Calu3 (cell line): ENCODE measurements around the gene SLC7A6. TPM values are rescaled to one million over a fixed set of nuclear protein-coding genes. Genes with fewer than 3 reads are reported as not detected.
A peak's percentile ranks its signal among the peaks of the same experiment; 100 is the strongest.

ENCODE experiments used
- BruUV-seq: library from RNA; stranded (reverse); fragments of 400-500 nt; replicated peaks from 2 replicates; lab custom pipeline; 2021; lab: Mats Ljungman, UMichigan
- CTCF ChIA-PET: fragments of 300-600 bp; sonication (Branson Sonifier 250); formaldehyde crosslinking; loops from one replicate; lab custom pipeline; 2022; ENCODE audit warnings: antibody characterized with exemption; lab: Charles Lee
- DNase-seq: peaks from one replicate; pipeline ENCODE4 v3.0.0; 2022
- H3K27ac Mint-ChIP-seq: one replicate; pipeline ENCODE4 v1.8.0; 2022; ENCODE audit warnings: mixed read lengths; ENCODE audit not compliant: unreplicated experiment
- H3K27me3 Mint-ChIP-seq: one replicate; pipeline ENCODE4 v1.8.0; 2022; ENCODE audit warnings: mixed read lengths; ENCODE audit not compliant: unreplicated experiment
- H3K36me3 Mint-ChIP-seq: one replicate; pipeline ENCODE4 v1.8.0; 2022; ENCODE audit warnings: mild to moderate bottlenecking, moderate library complexity, mixed read lengths; ENCODE audit not compliant: insufficient read depth, unreplicated experiment
- H3K4me1 Mint-ChIP-seq: one replicate; pipeline ENCODE4 v1.8.0; 2022; ENCODE audit warnings: mild to moderate bottlenecking, low read depth, mixed read lengths; ENCODE audit not compliant: unreplicated experiment
- H3K4me3 Mint-ChIP-seq: one replicate; pipeline ENCODE4 v1.8.0; 2022; ENCODE audit warnings: mild to moderate bottlenecking, low read depth, moderate library complexity, mixed read lengths; ENCODE audit not compliant: unreplicated experiment
- H3K9me3 Mint-ChIP-seq: one replicate; pipeline ENCODE4 v1.8.0; 2022; ENCODE audit warnings: low read depth, mixed read lengths; ENCODE audit not compliant: unreplicated experiment
- CTCF ChIP-seq: fragments of 200-600 bp; IDR thresholded peaks from one replicate; pipeline ENCODE4 v1.8.0; 2022; ENCODE audit warnings: antibody characterized with exemption; ENCODE audit not compliant: unreplicated experiment
- intact Hi-C: fragments of 100-400 bp; cut with micrococcal nuclease; formaldehyde crosslinking; loops from one replicate; pipeline ENCODE4 v1.10.0; 2022; ENCODE audit not compliant: unreplicated experiment
- total RNA-seq: library from RNA; stranded (reverse); gene quantifications from 2 replicates; pipeline ENCODE4 v1.2.3, GENCODE V29; 2022

SLC7A6 gene
- total RNA-seq, 1 experiment from 2014 or later = 45.4 TPM

GRCh38 chr16:68324780-68325357, 60.5 kb downstream of the SLC7A6 start:
- no peak overlapping the region for H3K4me3 Mint-ChIP-seq
- no peaks in the 10 kb centered on the region for H3K4me1 Mint-ChIP-seq
- no peak overlapping the region for H3K27ac Mint-ChIP-seq
- BruUV-seq = no TSS peak
- peaks cover 11% of the 10 kb centered on the region for H3K36me3 Mint-ChIP-seq
- TF ChIP-seq CTCF = no peak
- no peak for DNase-seq
- H3K9me3 Mint-ChIP-seq = no peaks in the 10 kb centered on the region
- intact Hi-C loops = no loop called here
- CTCF ChIA-PET = interaction anchor here (0.5 kb wide), 1 partner anchor 61 kb away, joined by 3 read pairs; no protein-coding TSS in a partner anchor
- H3K27me3 Mint-ChIP-seq = no peaks in the 10 kb centered on the region

GRCh38 chr16:68328151-68328859, 64.0 kb downstream of the SLC7A6 start:
- TF ChIP-seq CTCF = peak; percentile 93
- no peaks in the 10 kb centered on the region for H3K27me3 Mint-ChIP-seq
- H3K9me3 Mint-ChIP-seq = no peaks in the 10 kb centered on the region
- peaks cover 24% of the 10 kb centered on the region for H3K36me3 Mint-ChIP-seq
- intact Hi-C loops = loop anchor here (1.0 kb wide), 2 partner anchors 67 to 88 kb away; no protein-coding TSS in a partner anchor
- no peak overlapping the region for H3K27ac Mint-ChIP-seq
- H3K4me1 Mint-ChIP-seq = no peaks in the 10 kb centered on the region
- no peak overlapping the region for H3K4me3 Mint-ChIP-seq
- no TSS peak for BruUV-seq
- peak; percentile 85 for DNase-seq
- CTCF ChIA-PET = interaction anchor here (0.7 kb wide), 1 partner anchor 91 kb away, joined by 3 read pairs; no protein-coding TSS in a partner anchor

GRCh38 chr16:68328860-68329390, 64.6 kb downstream of the SLC7A6 start:
- Mint-ChIP-seq H3K27me3 (no peaks in the 10 kb centered on the region), H3K36me3 (peaks cover 24% of the 10 kb centered on the region), H3K4me3 (no peak overlapping the region), H3K4me1 (no peaks in the 10 kb centered on the region), H3K9me3 (no peaks in the 10 kb centered on the region), H3K27ac (no peak overlapping the region)
- no peak for TF ChIP-seq CTCF
- intact Hi-C loops = loop anchor here (1.0 kb wide), 2 partner anchors 68 to 89 kb away; no protein-coding TSS in a partner anchor
- DNase-seq = no peak
- no TSS peak for BruUV-seq
- CTCF ChIA-PET = interaction anchor here (0.7 to 1.1 kb wide), 2 partner anchors 67 to 92 kb away, joined by 3 to 8 read pairs; no protein-coding TSS in a partner anchor

GRCh38 chr16:68331879-68332410, 67.6 kb downstream of the SLC7A6 start:
- CTCF ChIA-PET = no interaction called here
- Mint-ChIP-seq H3K9me3 (no peaks in the 10 kb centered on the region), H3K4me1 (no peaks in the 10 kb centered on the region), H3K4me3 (no peak overlapping the region), H3K27ac (no peak overlapping the region), H3K27me3 (no peaks in the 10 kb centered on the region), H3K36me3 (peaks cover 22% of the 10 kb centered on the region)
- no peak for TF ChIP-seq CTCF
- intact Hi-C loops = no loop called here
- BruUV-seq = no TSS peak
- DNase-seq = no peak
